MCF 10A (cell line): Measurements from ENCODE around the gene ARVCF. TPM values are rescaled to one million over a fixed set of nuclear protein-coding genes. Genes with fewer than 3 reads are reported as not detected.

ENCODE experiments used
- BruUV-seq: library from RNA; stranded (reverse); fragments of 400-500 nt; replicated peaks from 2 replicates; lab custom pipeline; 2021; lab: Mats Ljungman, UMichigan
- CTCF ChIA-PET: fragments of 300-600 bp; sonication (Branson Sonifier 250); formaldehyde crosslinking; extraction: SDS; loops from one replicate; lab custom pipeline; 2021; ENCODE audit warnings: antibody characterized with exemption, inconsistent platforms; lab: Yijun Ruan, JAX
- POLR2A ChIA-PET: fragments of 300-600, 350-650 bp; sonication (Branson Sonifier 250); formaldehyde crosslinking; extraction: SDS; loops from one replicate; lab custom pipeline; 2020; ENCODE audit warnings: antibody characterized with exemption, inconsistent platforms; lab: Yijun Ruan, JAX
- DNase-seq: peaks from one replicate; pipeline ENCODE4 v3.0.0-alpha.2; 2018; ENCODE audit not compliant: unreplicated experiment
- H3K27ac Mint-ChIP-seq: one replicate; pipeline ENCODE4 v1.8.0; 2022; ENCODE audit warnings: mild to moderate bottlenecking, low read depth, mixed read lengths; ENCODE audit not compliant: unreplicated experiment
- H3K27me3 Mint-ChIP-seq: one replicate; pipeline ENCODE4 v1.8.0; 2022; ENCODE audit warnings: mixed read lengths; ENCODE audit not compliant: insufficient read depth, unreplicated experiment
- H3K36me3 Mint-ChIP-seq: one replicate; pipeline ENCODE4 v1.8.0; 2022; ENCODE audit warnings: mild to moderate bottlenecking, moderate library complexity, mixed read lengths; ENCODE audit not compliant: insufficient read depth, unreplicated experiment
- H3K4me1 Mint-ChIP-seq: one replicate; pipeline ENCODE4 v1.8.0; 2022; ENCODE audit warnings: mixed read lengths; ENCODE audit not compliant: insufficient read depth, unreplicated experiment
- H3K4me3 Mint-ChIP-seq: one replicate; pipeline ENCODE4 v1.8.0; 2022; ENCODE audit warnings: mild to moderate bottlenecking, moderate library complexity, mixed read lengths; ENCODE audit not compliant: unreplicated experiment
- H3K9me3 Mint-ChIP-seq: one replicate; pipeline ENCODE4 v1.8.0; 2022; ENCODE audit warnings: mixed read lengths; ENCODE audit not compliant: unreplicated experiment
- CTCF ChIP-seq: fragments of 200-600 bp; IDR thresholded peaks from one replicate; pipeline ENCODE4 v1.8.0; 2022; ENCODE audit warnings: antibody characterized with exemption, mild to moderate bottlenecking; ENCODE audit not compliant: unreplicated experiment
- intact Hi-C: fragments of 100-400 bp; cut with micrococcal nuclease; formaldehyde crosslinking; loops from 2 replicates; pipeline ENCODE4 v1.14.1; 2022
- total RNA-seq: library from RNA; stranded (reverse); gene quantifications from 2 replicates; pipeline ENCODE4 v1.2.3, GENCODE V29; 2022

Gene ARVCF
- total RNA-seq, 1 experiment from 2014 or later: 7.5 TPM

GRCh38 chr22:19970479-19971275 lies 45.9 kb downstream of the ARVCF start:
- intact Hi-C loops: loop anchor here (1.0 to 10.0 kb wide), 3 partner anchors 58 to 144 kb away; partner anchors contain the start of genes RANBP1 and TRMT2A
- Mint-ChIP-seq H3K4me3 (no peak overlapping the region), H3K27ac (no peak overlapping the region), H3K9me3 (no peaks in the 10 kb centered on the region), H3K36me3 (peaks cover 12% of the 10 kb centered on the region), H3K27me3 (no peaks in the 10 kb centered on the region), H3K4me1 (peaks cover 7% of the 10 kb centered on the region)
- ChIA-PET POLR2A (interaction anchor here (1.0 kb wide), 1 partner anchor 147 kb away, joined by 3 read pairs; the partner anchor contains the start of gene TRMT2A), CTCF (interaction anchor here (0.5 to 1.5 kb wide), 18 partner anchors 8 to 653 kb away, joined by 3 to 5 read pairs (median 3); no protein-coding TSS in a partner anchor)
- BruUV-seq: no TSS peak
- peak; percentile 68 for DNase-seq
- peak; percentile 97 for TF ChIP-seq CTCF

- no peaks in the 10 kb centered on the region for H3K27me3 Mint-ChIP-seq
- DNase-seq: no peak
- POLR2A ChIA-PET: interaction anchor here (1.0 kb wide), 1 partner anchor 147 kb away, joined by 3 read pairs; the partner anchor contains the start of gene TRMT2A
- BruUV-seq: no TSS peak
- H3K4me1 Mint-ChIP-seq: peaks cover 1% of the 10 kb centered on the region
- intact Hi-C loops: loop anchor here (1.0 to 10.0 kb wide), 3 partner anchors 58 to 145 kb away; partner anchors contain the start of genes RANBP1 and TRMT2A
- no peaks in the 10 kb centered on the region for H3K9me3 Mint-ChIP-seq
- peaks cover 15% of the 10 kb centered on the region for H3K36me3 Mint-ChIP-seq
- no peak overlapping the region for H3K27ac Mint-ChIP-seq
- H3K4me3 Mint-ChIP-seq: no peak overlapping the region
- no peak for TF ChIP-seq CTCF
- CTCF ChIA-PET: interaction anchor here (0.6 to 1.4 kb wide), 9 partner anchors 14 to 653 kb away, joined by 3 to 5 read pairs (median 3); no protein-coding TSS in a partner anchor
Observed at GRCh38 chr22:19970031-19970478, 46.6 kb downstream of the ARVCF start.

GRCh38 chr22:19969141-19969928 lies 47.3 kb downstream of the ARVCF start:
- intact Hi-C loops: no loop called here
- no peak for DNase-seq
- Mint-ChIP-seq H3K4me3 (no peak overlapping the region), H3K4me1 (no peaks in the 10 kb centered on the region), H3K27ac (no peak overlapping the region), H3K9me3 (no peaks in the 10 kb centered on the region), H3K27me3 (no peaks in the 10 kb centered on the region), H3K36me3 (peaks cover 19% of the 10 kb centered on the region)
- CTCF ChIA-PET: interaction anchor here (1.1 to 1.2 kb wide), 3 partner anchors 14 to 53 kb away, joined by 3 to 5 read pairs (median 3); no protein-coding TSS in a partner anchor
- POLR2A ChIA-PET: interaction anchor here (1.3 kb wide), 1 partner anchor 10 kb away, joined by 3 read pairs; no protein-coding TSS in a partner anchor
- no peak for TF ChIP-seq CTCF
- BruUV-seq: no TSS peak
